ENCODE data around the gene ABCC4. TPM values are rescaled to one million over a fixed set of nuclear protein-coding genes. Genes with fewer than 3 reads are reported as not detected.

The ABCC4 gene
- total RNA-seq, 2 donors from 2014 or later, result 21.0 to 27.1 TPM

DNA sequence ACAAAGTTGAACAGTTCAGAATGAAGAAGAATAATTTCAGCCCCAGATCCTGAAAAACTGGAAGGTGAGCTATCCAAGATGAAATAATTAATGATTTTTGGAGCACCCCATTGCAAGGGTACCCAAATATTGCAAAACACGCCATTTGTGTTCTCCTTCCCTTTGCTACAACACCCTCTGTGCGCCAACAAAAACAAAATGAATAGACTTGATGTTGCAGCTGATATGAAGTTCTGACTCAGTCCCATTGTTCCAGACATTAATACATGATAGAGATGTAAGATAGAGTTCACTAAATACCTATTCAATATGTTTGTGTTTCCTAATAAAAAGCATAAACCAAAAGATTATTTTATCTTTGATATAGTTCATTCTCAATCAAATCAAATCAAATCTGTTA is 301.4 kb downstream of the ABCC4 start:
- no peak for DNase-seq
- no peak for ATAC-seq
- intact Hi-C loops (cut with DNase I, micrococcal nuclease), result no loop called here

DNA sequence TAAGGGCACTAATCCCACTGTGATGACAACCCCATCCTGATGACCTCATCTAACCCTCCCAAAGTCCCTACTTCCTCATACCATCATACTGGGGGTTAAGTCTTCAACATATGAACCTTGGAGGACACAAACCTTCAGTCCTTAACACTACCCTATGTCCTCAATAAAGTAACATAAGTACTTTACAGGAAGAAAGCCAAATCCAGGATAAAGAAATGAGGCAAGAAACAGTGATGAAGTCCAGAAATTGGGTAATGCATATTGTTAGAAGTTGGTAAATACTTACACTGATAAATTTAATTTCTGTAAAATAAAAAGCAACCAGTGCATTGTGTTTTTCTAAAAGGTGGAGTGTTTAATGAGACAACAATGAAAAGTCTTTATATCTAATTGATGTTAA is 304.1 kb downstream of the ABCC4 start:
- DNase-seq (no peak), ATAC-seq (no peak)
- intact Hi-C loops (cut with DNase I, micrococcal nuclease), result no loop called here

DNA sequence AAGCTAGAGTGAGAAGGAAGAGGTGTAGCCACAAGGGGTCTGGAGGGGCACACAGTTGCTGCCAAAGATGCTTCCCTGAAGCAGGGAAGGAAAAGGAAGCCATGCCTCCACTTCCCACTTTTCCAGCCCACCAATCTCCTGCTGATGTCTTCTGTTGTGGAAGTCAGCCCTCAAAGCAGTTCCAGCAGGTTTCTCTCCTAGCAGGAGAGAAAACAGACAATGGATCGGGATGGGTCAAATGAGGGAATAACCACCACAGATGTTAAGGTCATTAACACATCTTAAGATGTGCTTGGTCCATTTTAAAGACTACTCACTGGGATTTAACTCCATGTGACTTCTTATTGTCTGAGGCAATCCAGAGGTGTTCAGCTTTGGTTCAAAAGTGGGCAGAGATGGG is 304.8 kb downstream of the ABCC4 start:
- DNase-seq, result no peak
- intact Hi-C loops (cut with DNase I, micrococcal nuclease), result no loop called here
- ATAC-seq, result no peak

DNA sequence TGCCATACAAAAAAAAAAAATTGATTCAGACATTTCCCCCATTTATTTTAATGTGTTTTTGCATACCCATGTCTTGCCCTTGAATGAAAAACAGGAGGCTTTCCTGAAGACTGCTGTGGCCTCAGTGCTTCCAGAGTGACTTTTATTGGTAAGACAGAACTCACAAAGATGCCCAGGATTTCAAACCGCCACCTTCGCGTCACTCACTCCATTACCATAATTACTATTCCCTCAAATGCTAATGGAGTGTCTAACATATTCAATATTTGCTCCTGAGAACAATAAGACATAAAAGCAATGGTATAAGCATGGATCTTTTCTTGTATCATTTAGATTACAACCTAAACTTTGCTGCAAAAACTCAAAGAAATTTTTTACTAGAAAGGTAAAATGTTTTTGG is 306.7 kb downstream of the ABCC4 start:
- no peak for ATAC-seq

DNA sequence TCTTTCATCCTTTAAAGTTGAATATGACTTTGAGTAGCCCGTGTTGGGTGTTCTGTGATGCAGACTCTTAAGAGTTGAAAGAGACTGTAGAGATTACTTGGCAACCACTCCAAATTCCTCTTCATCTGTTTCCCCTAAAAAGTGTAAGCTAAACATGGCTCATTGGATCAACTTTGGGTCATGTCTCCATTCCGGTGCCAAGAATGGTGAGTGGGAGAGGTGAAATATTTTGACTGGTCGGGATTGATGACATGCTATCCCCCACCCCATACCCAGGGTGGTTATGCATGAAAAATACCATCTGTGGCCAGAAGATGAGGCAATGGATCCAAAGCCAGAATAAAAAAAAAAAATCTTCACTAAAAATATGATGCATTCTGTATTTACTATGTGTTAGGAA is 307.6 kb downstream of the ABCC4 start:
- intact Hi-C loops (cut with DNase I, micrococcal nuclease), result no loop called here
- no peak for ATAC-seq

More for the DNA sequence above, 306.7 kb downstream of the ABCC4 start:
- intact Hi-C loops (cut with DNase I, micrococcal nuclease), result no loop called here
- no peak for DNase-seq

DNA sequence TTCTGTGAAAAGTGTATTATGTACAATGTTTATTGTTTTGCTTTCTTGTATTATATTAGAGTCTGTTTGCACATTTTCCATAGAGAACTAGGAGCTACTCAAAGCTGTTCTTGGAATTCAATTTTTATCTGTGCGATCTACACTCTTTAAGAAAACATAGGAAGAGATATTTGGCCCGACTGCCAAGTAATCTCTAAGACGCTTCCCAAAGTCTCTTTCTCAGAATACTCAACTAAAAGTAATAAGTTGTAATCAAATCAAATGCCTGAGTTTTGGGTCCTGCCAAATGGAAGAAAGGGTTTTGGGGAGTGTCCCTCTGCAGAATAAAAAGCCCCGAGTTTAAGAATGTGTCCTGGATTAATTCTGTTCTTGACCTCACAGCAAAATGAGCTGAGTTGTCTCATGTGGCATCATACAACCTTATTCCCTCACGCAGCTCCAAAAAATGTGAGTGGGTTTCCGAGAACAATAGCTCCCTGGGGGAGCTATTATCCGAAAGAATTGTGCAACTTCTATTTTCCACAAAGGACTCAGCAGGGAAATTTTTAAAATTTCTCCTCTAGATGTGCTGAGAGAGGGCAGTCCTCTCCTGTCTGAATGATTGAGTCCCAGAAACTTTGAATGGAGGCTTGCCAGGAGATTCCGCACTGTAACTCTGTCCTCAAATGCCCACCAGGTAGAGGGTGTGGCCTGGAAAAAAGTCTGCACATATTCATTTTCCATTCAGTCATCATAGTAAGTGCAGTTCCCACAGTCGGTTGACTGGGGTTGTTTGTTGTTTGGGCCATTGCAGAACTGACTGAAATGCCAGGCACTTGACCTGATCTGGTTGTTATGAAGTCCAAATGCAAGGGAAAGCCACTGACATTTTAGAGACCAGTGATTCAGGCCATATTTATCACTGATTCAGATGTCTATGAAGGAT is 309.0 kb downstream of the ABCC4 start:
- ATAC-seq (no peak), DNase-seq (no peak)
- intact Hi-C loops (cut with DNase I, micrococcal nuclease), result no loop called here

More for the DNA sequence above, 307.6 kb downstream of the ABCC4 start:
- no peak for DNase-seq

DNA sequence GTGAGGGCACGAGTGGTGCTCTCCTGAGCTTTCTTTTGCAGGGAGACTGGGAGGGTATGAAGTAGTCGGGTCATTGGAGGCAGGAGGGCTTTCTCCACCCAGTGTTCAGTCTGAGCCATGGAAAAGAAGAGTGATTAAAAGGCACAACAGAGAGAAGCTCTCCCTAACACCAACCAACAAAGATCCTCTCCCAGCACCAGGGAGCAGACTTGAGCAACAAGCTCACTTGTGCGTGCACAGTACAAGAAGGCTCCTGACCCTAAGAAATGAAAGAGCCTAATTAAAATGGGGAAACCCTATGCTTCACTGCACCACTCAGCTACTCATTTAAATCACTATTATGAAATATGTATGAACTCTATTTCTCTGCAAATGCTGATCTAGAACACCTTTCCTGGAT is 312.6 kb downstream of the ABCC4 start:
- ATAC-seq (no peak), DNase-seq (no peak)
- intact Hi-C loops (cut with DNase I, micrococcal nuclease), result no loop called here

DNA sequence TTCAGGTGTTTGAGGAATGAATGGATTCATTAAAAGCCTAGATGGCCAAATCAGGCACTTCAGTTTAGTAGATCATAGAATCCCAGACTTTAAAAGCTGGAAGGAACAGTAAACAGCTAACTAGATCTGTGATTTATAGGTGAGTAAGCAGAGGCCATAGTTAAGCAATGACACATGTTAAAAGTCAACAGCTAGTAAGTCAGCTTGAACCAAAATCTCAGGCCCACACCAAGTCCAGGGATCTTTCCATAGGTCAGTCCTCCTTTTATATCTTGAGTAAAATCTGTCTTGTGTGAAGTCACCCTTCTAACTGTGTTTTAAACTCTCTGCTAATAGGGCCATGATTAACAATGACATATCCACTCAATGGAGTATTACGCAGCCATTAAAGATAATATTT is 313.4 kb downstream of the ABCC4 start:
- intact Hi-C loops (cut with DNase I, micrococcal nuclease), result no loop called here
- DNase-seq, result no peak
- ATAC-seq, result no peak

DNA sequence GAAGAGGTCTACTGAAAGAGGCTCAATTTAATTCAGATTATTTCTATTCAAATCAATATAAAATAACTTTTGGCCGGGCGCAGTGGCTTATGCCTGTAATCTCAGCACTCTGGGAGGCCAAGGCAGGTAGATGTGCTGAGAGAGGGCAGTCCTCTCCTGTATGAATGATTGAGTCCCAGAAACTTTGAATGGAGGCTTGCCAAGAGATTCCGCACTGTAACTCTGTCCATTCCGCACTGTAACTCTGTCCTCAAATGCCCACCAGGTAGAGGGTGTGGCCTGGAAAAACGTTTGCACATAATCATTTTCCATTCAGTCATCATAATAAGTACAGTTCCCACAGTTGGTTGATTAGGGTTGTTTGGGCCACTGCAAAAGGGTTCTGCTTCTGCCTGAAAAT is 314.2 kb downstream of the ABCC4 start:
- intact Hi-C loops (cut with DNase I, micrococcal nuclease), result no loop called here
- ATAC-seq (no peak), DNase-seq (no peak)

DNA sequence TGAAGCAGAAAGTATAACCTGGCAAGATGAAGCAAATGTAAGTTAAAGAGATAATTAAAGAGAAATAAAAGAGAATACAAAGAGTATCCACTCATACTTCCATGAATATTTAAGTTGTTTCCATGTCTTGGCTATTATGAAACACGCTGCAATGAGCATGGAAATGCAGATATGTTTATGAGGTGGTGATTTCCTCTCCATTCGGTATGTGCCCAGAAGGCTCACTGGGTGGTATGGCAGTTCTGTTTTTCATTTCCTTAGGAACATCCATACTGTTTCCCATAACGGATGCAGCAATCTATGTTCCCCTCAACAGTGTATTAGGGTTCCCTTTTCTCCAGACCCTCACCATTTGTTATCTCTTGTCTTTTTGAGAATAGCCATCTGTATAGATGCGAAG is 316.3 kb downstream of the ABCC4 start:
- ATAC-seq, result no peak
- intact Hi-C loops (cut with DNase I, micrococcal nuclease), result no loop called here
- no peak for DNase-seq

DNA sequence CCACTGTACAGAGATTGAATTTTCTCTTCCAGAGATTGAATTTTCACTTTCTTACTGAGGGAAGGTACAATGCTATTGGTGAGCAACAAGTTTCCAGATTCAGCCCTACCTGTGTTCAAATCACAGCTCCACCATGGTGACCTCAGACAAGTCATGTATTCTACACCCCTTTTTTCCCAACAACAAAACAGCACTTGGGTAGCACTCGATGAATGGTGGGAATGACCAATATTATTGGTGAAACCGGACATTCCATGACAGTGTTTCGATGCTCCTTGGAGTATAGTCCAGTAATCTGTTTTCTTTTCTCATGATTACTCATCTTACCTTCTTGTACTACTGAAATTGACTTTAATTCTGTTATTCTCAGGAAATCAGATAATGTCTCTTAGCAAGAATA is 322.7 kb downstream of the ABCC4 start:
- no peak for DNase-seq
- ATAC-seq, result no peak
- intact Hi-C loops (cut with DNase I, micrococcal nuclease), result no loop called here

DNA sequence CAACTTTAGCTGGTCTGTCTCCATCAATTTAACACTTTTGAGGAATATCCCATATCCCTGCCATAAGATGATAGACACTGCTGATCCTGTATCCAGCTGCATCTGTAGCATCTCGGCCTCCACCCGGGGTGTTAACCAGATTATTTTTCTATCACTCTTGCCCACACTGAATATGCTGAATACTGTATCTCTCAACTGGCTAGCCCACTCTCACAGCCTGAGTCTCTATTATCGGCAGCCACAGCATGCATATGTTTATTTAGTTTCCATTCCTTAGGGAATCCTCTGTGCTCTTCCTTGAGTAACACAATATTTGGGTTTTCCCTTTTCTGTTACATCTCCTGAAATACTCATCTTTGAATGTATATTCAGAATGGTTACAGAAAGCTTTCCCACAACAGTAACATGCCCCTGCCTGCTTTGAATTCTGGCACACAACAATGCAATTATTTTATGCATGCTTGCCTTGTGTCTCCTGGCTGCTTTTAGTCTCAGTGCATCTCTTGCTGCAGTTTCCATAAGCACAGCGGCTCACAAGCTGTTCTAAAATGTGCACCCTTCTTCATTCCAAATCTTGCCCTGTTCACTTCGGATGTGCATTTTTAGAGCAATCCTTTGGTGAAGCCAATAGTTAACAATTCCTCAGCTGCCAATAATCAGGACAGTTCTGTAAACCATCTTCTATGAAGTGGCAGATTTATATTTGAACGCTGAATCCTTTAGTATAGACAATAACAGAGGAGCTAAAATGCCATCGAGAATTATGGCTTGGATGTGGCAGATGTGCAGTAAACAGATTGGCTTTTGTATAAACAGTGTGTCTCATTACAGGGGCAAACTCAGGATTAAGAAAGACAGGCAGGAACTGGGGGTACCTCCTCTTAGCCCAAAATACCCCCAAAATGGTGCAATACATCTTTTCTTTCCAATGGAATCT is 327.0 kb downstream of the ABCC4 start:
- intact Hi-C loops (cut with DNase I, micrococcal nuclease), result no loop called here

DNA sequence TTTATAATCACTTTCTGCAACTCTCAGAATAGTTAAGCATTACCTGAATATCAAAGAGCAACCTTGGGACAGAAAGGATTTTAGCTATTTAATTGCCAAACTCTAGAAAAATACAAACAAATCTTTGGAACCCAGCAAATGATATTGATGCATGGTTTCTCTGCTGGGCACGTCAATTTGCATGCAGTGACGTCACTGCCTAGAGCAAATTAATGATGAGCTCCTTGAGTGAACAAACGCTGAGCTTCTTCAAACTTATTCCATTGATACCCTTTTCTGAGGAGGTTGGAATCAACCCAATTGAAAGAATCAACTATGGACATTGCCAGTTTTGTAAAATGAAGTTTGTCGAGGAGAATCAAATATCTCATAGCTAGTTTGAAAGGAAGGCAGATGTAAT is 329.0 kb downstream of the ABCC4 start:
- intact Hi-C loops (cut with DNase I, micrococcal nuclease), result no loop called here
- DNase-seq (no peak), ATAC-seq (no peak)

More for the DNA sequence above, 327.0 kb downstream of the ABCC4 start:
- DNase-seq (no peak), ATAC-seq (no peak)

All from left colon (tissue), 2 donors.